Neuronal stem cell (in vitro differentiated cells): ENCODE results near the gene OGA.
A peak's percentile ranks its signal among the peaks of the same experiment; 100 is the strongest.

Source experiments
- DNase-seq: peaks from one replicate; pipeline ENCODE4 v3.0.0-alpha.2; 2013; ENCODE audit warnings: low spot score
- H2AFZ ChIP-seq: one replicate; pipeline ENCODE4 v1.6.1; 2013; ENCODE audit warnings: mild to moderate bottlenecking, low read length, inconsistent platforms
- H2AK5ac ChIP-seq: 2 replicates; pipeline ENCODE4 v1.6.1; 2013; ENCODE audit warnings: low read depth, mild to moderate bottlenecking, inconsistent platforms, low read length, moderate library complexity, mixed read lengths
- H2BK120ac ChIP-seq: 2 replicates; pipeline ENCODE4 v1.6.1; 2013; ENCODE audit warnings: low read depth, mild to moderate bottlenecking, inconsistent platforms, low read length, moderate library complexity, mixed read lengths
- H2BK12ac ChIP-seq: one replicate; pipeline ENCODE4 v1.6.1; 2013; ENCODE audit warnings: low read length, inconsistent platforms
- H2BK15ac ChIP-seq: 2 replicates; pipeline ENCODE4 v1.6.1; 2013; ENCODE audit warnings: mild to moderate bottlenecking, low read length, inconsistent platforms, mixed read lengths
- H2BK5ac ChIP-seq: one replicate; pipeline ENCODE4 v1.6.1; 2013; ENCODE audit warnings: inconsistent platforms, mild to moderate bottlenecking, low read length, moderate library complexity
- H3K14ac ChIP-seq: one replicate; pipeline ENCODE4 v1.6.1; 2013; ENCODE audit warnings: low read length, inconsistent platforms
- H3K18ac ChIP-seq: 2 replicates; pipeline ENCODE4 v1.6.1; 2013; ENCODE audit warnings: low read length, inconsistent platforms
- H3K23ac ChIP-seq: 2 replicates; pipeline ENCODE4 v1.6.1; 2013; ENCODE audit warnings: low read depth, mild to moderate bottlenecking, mixed read lengths, low read length, inconsistent platforms; ENCODE audit not compliant: poor library complexity
- H3K27ac ChIP-seq: replicated peaks from 3 replicates; pipeline ENCODE4 v1.5.1; 2013; ENCODE audit warnings: low read length, inconsistent platforms
- H3K27me3 ChIP-seq, 3 experiments: 2 replicates each; pipeline ENCODE4 v1.6.1; 2013; ENCODE audit warnings: low read length in 3 of 3, mild to moderate bottlenecking in 2 of 3, inconsistent platforms in 1 of 3, low read depth in 1 of 3, mixed read lengths in 1 of 3, moderate library complexity in 1 of 3; ENCODE audit not compliant: control insufficient read depth in 3 of 3, insufficient read depth in 3 of 3
- H3K36me3 ChIP-seq, 2 donors: replicated peaks in 1 of 2; 2 replicates each; pipeline ENCODE4 v1.6.1; 2013; ENCODE audit warnings: low read length in 2 of 2; ENCODE audit not compliant: control insufficient read depth in 2 of 2, insufficient read depth in 2 of 2
- H3K4ac ChIP-seq: 2 replicates; pipeline ENCODE4 v1.6.1; 2013; ENCODE audit warnings: inconsistent platforms, mild to moderate bottlenecking, low read length, moderate library complexity
- H3K4me1 ChIP-seq, 2 donors: 1 replicate in 1 of 2; 2 replicates in 1 of 2; pipeline ENCODE4 v1.6.1; 2013; ENCODE audit warnings: low read length in 2 of 2, low read depth in 1 of 2; ENCODE audit not compliant: control insufficient read depth in 2 of 2, insufficient read depth in 1 of 2
- H3K4me2 ChIP-seq: one replicate; pipeline ENCODE4 v1.6.1; 2013; ENCODE audit warnings: mild to moderate bottlenecking, low read length, inconsistent platforms; ENCODE audit not compliant: insufficient read depth, poor library complexity, severe bottlenecking
- H3K4me3 ChIP-seq, 2 donors: 2 replicates each; pipeline ENCODE4 v1.5.1; 2013; ENCODE audit warnings: low read length in 2 of 2, mild to moderate bottlenecking in 2 of 2, inconsistent platforms in 1 of 2, moderate library complexity in 1 of 2
- H3K79me1 ChIP-seq: one replicate; pipeline ENCODE4 v1.6.1; 2013; ENCODE audit warnings: low read depth, mild to moderate bottlenecking, inconsistent platforms, low read length, moderate library complexity
- H3K9ac ChIP-seq: one replicate; pipeline ENCODE4 v1.6.1; 2013; ENCODE audit warnings: mild to moderate bottlenecking, low read depth, low read length, inconsistent platforms; ENCODE audit not compliant: poor library complexity
- H3K9me3 ChIP-seq, 2 donors: replicated peaks in 1 of 2; 2 replicates each; pipeline versions ENCODE3 to v1.6.1; 2013; ENCODE audit warnings: low read length in 2 of 2, mild to moderate bottlenecking in 2 of 2, inconsistent platforms in 1 of 2, low read depth in 1 of 2, mixed read lengths in 1 of 2, moderate library complexity in 1 of 2; ENCODE audit not compliant: control insufficient read depth in 2 of 2, insufficient read depth in 1 of 2
- H4K8ac ChIP-seq: one replicate; pipeline ENCODE4 v1.6.1; 2013; ENCODE audit warnings: low read depth, mild to moderate bottlenecking, inconsistent platforms, low read length, moderate library complexity
- H4K91ac ChIP-seq: one replicate; pipeline ENCODE4 v1.6.1; 2013; ENCODE audit warnings: low read length, low read depth, mild to moderate bottlenecking, inconsistent platforms; ENCODE audit not compliant: poor library complexity
- WGBS, 2 donors: extraction: QIAGEN DNeasy Blood & Tissue Kit; methylation state at CpG; one replicate each; pipeline ENCODE4 v1.1.7; 2013; ENCODE audit warnings: missing lambda C conversion rate in 2 of 2, mixed read lengths in 1 of 2; ENCODE audit not compliant: insufficient read length in 2 of 2, insufficient replicate concordance in 1 of 2; ENCODE audit errors: extremely low coverage in 2 of 2; 5-methylcytosine and 5-hydroxymethylcytosine counted together

The OGA gene

DNA sequence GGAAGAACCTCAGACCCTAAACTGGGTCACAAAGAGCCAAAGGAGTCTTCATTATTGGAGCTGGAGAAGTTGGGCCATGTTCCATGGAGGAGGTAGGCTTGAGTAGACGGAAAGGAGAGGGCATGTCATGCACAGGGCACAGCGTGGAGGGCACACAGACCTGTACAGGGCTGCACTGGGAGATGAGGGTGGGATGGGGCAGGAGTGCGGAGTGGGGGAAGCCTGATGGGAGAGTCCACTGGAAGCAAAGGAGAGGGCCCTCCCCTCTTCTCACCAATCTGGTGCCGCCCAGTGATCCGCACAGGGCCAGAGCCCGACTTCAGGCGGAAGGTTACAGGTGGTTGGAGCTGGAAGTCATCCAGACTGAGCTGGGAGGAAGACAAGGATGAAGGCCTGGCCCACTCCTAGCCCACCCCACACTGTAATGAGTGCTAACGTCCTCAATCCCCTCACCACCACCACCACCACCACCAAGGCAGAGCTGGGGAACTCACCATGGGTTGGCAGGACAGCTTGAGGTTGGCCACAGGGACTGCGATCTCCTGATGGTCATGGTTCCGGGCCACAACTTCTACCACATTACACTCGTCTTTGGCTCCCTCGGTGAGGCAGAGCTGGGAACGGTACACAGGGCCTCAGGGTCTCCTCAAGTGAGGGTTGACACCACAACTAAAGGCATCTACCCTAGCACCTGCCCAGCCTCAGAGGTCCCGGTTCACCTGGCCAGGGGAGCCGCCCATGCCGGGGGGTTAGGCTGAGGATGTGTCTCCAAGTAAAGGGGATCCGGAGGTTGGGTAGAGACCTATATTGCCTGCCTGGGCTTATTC is 36.0 kb downstream of the OGA start:
- peak overlapping the region; percentile 89 for H2AFZ ChIP-seq
- H3K18ac ChIP-seq: no peak overlapping the region
- H3K27me3 ChIP-seq: peaks cover 0 to 27% (median 23%) of the 10 kb centered on the region in 3 experiments
- H3K4me2 ChIP-seq: peak overlapping the region; percentile 84
- no peak overlapping the region for H3K14ac ChIP-seq
- peaks cover 12 to 31% of the 10 kb centered on the region in 2 donors for H3K4me1 ChIP-seq
- H2BK15ac ChIP-seq: no peak overlapping the region
- H3K27ac ChIP-seq: no peak overlapping the region
- peak overlapping the region; percentile 74 to 91 for H3K4me3 ChIP-seq
- peak overlapping the region; percentile 13 for H2AK5ac ChIP-seq
- H4K91ac ChIP-seq: no peak overlapping the region
- no peak overlapping the region for H4K8ac ChIP-seq
- no CpG with 5 or more reads among the region's 17 CpGs for WGBS, 2 donors
- no peak overlapping the region for H2BK120ac ChIP-seq
- peak overlapping the region; percentile 45 for H2BK5ac ChIP-seq
- H3K36me3 ChIP-seq: peaks cover 14 to 34% of the 10 kb centered on the region in 2 donors
- DNase-seq: no peak
- peak overlapping the region; percentile 18 for H2BK12ac ChIP-seq
- no peak overlapping the region for H3K4ac ChIP-seq
- H3K23ac ChIP-seq: peak overlapping the region; percentile 0
- peaks cover 1% of the 10 kb centered on the region for H3K79me1 ChIP-seq
- peak overlapping the region; percentile 21 for H3K9ac ChIP-seq
- H3K9me3 ChIP-seq: no peaks in the 10 kb centered on the region

DNA sequence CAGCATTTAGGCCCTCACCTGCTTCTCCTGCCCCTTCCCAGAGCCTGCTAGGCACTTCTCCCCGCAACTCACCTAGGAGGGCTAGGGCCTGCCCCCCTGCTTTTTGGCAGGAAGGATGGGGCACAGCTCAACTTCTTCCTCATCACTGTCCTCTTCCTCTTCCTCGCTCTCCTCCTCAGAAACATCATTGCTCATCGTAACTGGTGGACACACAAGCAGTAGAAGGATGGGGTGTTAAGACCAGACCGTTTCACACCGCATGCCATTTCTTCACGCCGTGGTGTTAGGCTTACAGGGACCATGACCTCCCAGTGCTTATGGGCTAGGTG is 36.6 kb downstream of the OGA start:
- H3K4me2 ChIP-seq: no peak overlapping the region
- no peak overlapping the region for H3K18ac ChIP-seq
- H3K4ac ChIP-seq: no peak overlapping the region
- no peak overlapping the region for H3K23ac ChIP-seq
- H2BK5ac ChIP-seq: no peak overlapping the region
- peaks cover 1% of the 10 kb centered on the region for H3K79me1 ChIP-seq
- no CpG with 5 or more reads among the region's 7 CpGs for WGBS, 2 donors
- H4K91ac ChIP-seq: no peak overlapping the region
- peaks cover 12 to 28% of the 10 kb centered on the region in 2 donors for H3K36me3 ChIP-seq
- H2AK5ac ChIP-seq: no peak overlapping the region
- H3K9me3 ChIP-seq: no peaks in the 10 kb centered on the region
- no peak overlapping the region for H2BK120ac ChIP-seq
- no peak overlapping the region for H3K14ac ChIP-seq
- no peak overlapping the region for H2AFZ ChIP-seq
- DNase-seq: no peak
- no peak overlapping the region for H3K9ac ChIP-seq
- H4K8ac ChIP-seq: no peak overlapping the region
- peaks cover 0 to 32% (median 26%) of the 10 kb centered on the region in 3 experiments for H3K27me3 ChIP-seq
- H2BK15ac ChIP-seq: no peak overlapping the region
- no peak overlapping the region for H3K27ac ChIP-seq
- no peak overlapping the region for H2BK12ac ChIP-seq
- peak overlapping the region in 1 of 2 donors; percentile 91 for H3K4me3 ChIP-seq
- H3K4me1 ChIP-seq: peaks cover 12 to 31% of the 10 kb centered on the region in 2 donors

DNA sequence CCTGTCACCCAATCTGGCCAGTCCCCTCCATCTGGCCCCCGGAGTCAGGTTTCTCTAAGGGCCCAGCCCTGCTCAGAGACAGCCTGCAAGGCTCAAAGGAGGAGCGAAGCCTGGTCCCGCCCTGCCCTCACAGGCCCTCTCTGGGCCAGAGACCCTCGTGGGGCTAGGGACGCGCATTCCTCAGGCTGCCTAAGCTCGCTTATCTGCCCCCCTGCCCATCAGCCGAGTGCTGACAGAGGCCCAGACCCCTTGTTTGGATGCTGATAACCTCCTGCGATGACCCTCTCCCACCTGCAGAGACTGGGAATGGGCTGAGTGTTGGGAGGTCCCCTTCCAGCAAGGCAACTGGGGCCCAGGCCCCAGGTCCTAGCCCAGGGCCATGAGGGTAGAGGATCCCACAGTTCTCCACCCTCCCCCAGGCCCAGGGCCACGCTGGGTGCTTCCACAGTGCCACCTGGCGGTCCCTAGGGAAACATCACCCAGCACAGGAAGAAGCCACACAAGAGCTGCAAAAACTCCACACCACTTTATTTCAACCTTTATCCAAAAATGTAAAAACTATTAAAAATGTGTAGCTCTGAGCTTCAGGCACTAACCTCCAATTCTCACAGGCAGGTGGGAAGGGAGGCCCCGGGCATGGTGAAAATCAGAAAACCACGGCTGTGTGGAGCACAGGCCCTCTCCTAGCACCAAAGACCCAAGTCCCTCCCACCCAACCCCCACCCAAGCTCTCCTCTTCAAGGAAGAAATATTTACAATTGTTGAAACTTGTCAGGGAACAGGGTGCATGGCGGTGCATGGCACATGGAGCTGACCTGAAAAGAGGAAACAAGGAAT is 37.2 kb downstream of the OGA start:
- H3K9me3 ChIP-seq: no peaks in the 10 kb centered on the region
- H2BK5ac ChIP-seq: peak overlapping the region; percentile 67
- no peak overlapping the region for H4K91ac ChIP-seq
- no peak overlapping the region for H3K9ac ChIP-seq
- no peak overlapping the region for H2AFZ ChIP-seq
- H2BK120ac ChIP-seq: no peak overlapping the region
- H3K4me3 ChIP-seq: no peak overlapping the region
- no peak overlapping the region for H3K4ac ChIP-seq
- peak overlapping the region; percentile 36 for H3K27ac ChIP-seq
- H3K27me3 ChIP-seq: peaks cover 0 to 36% (median 29%) of the 10 kb centered on the region in 3 experiments
- no peak overlapping the region for H2BK12ac ChIP-seq
- H2BK15ac ChIP-seq: peak overlapping the region; percentile 84
- peak overlapping the region; percentile 73 for H3K18ac ChIP-seq
- H3K23ac ChIP-seq: no peak overlapping the region
- H2AK5ac ChIP-seq: peak overlapping the region; percentile 82
- peak; percentile 80 for DNase-seq
- no peak overlapping the region for H3K4me2 ChIP-seq
- H3K36me3 ChIP-seq: peaks cover 8 to 22% of the 10 kb centered on the region in 2 donors
- no peak overlapping the region for H3K14ac ChIP-seq
- WGBS, 2 donors: no CpG with 5 or more reads among the region's 14 CpGs
- peaks cover 12 to 31% of the 10 kb centered on the region in 2 donors for H3K4me1 ChIP-seq
- peak overlapping the region; percentile 90 for H4K8ac ChIP-seq
- H3K79me1 ChIP-seq: peaks cover 1% of the 10 kb centered on the region
